HG03432 (cell line): Measurements from ENCODE around the gene RPL12.

Experiments
- ATAC-seq: cut with Tn5 transposase; IDR thresholded peaks from one replicate; pipeline ENCODE4 v1.9.1; 2021; ENCODE audit warnings: mild to moderate bottlenecking, moderate library complexity; ENCODE audit not compliant: unreplicated experiment

Gene RPL12

GRCh38 chr9:127407492-127407843 lies 43.7 kb downstream of the RPL12 start:
- no peak for ATAC-seq

DNA sequence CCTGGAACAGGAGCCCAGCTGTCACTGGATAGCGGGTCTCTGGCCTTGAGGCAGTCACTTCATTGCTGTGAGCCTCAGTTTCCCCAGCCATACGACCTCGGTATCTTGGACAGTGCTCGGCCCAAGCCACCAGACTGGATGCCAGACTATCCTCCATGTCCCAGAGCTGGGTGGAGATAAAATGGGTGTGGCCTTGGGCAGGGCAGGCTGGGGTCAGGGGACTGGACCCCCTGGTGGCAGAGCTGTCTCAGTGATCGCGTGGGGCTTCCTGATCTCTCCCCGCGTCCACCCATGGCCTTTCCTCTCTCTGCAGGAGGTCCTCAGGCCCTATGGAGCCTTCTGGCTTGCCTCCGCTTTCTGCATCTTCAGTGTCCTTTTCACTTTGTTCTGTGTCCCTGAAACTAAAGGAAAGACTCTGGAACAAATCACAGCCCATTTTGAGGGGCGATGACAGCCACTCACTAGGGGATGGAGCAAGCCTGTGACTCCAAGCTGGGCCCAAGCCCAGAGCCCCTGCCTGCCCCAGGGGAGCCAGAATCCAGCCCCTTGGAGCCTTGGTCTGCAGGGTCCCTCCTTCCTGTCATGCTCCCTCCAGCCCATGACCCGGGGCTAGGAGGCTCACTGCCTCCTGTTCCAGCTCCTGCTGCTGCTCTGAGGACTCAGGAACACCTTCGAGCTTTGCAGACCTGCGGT lies 44.3 kb downstream of the RPL12 start:
- ATAC-seq = no peak

GRCh38 chr9:127405344-127406125 lies 45.7 kb downstream of the RPL12 start:
- no peak for ATAC-seq

DNA sequence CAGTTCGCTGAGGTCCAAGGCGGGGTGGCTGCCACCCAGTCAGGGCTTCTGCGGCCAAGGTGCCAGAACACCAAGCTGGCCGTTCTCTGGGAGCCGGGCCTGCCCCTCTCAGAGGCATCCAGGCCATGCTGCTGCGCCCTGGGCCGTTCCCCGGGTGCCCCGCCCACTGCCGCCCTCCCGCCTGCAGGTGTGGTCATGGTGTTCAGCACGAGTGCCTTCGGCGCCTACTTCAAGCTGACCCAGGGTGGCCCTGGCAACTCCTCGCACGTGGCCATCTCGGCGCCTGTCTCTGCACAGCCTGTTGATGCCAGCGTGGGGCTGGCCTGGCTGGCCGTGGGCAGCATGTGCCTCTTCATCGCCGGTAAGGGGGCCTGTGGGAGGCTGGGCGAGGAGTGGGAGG lies 46.6 kb downstream of the RPL12 start:
- ATAC-seq = no peak

DNA sequence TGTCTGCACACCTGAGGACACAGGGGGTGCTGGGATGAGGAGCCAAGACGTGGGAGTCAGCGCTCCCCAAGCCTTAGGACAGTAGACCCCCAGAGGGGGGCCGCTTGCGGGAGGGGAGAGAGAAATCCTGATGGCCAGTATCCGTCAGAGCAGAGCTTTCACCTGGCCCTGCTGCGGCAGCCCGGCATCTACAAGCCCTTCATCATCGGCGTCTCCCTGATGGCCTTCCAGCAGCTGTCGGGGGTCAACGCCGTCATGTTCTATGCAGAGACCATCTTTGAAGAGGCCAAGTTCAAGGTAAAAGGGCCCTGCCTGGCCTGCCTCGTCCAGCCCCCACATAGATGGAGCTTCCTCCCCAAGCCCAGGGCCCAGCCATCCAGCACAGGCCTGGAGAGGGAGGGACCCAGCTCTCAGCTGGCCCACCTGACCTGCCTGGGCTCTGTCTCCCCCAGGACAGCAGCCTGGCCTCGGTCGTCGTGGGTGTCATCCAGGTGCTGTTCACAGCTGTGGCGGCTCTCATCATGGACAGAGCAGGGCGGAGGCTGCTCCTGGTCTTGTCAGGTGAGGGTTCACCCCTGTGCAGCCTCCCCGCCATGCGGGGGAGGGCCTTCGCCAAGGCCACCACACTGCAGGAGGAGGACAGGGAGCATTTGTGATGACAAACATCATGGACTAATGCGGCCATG lies 47.6 kb downstream of the RPL12 start:
- no peak for ATAC-seq

GRCh38 chr9:127402401-127403090 lies 48.7 kb downstream of the RPL12 start:
- ATAC-seq = no peak

DNA sequence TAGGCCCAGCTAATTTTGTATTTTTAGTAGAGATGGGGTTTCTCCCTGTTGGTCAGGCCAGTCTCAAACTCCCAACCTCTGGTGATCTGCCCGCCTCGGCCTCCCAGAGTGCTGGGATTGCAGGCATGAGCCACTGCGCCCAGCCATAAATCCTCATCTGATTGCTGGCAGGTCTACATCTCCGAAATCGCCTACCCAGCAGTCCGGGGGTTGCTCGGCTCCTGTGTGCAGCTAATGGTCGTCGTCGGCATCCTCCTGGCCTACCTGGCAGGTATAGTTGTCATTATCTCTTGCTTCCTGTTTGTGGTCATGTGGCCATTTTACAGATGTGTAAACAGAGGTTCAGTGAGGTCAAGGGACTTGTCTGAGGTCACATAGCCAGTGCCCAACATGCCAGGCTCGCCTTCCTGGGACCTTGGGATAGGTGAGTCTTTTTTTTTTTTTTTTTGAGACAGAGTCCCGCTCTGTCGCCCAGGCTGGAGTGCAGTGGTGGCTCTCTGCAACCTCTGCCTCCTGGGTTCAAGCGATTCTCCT lies 51.4 kb downstream of the RPL12 start:
- ATAC-seq = no peak

- ATAC-seq = no peak
Measured at GRCh38 chr9:127398715-127399400, 52.3 kb downstream of the RPL12 start.

DNA sequence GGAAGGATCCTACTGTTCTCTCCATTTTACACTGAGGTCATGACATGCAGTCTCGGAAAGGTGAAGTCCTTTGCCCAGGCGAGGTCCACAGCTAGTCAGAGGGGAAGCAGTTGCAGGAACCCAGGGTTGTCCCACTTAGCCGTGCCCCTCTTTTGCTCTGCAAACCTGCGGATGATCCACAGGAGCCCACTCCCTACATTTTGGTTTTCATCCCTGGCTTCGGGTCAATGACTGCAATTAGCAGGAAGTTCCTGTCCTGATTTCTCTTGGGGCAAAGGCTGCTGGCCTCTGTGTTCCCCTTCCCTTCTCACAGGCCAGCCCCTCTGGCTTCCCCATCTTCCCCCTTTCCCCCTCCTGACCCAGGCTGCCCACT lies 52.9 kb downstream of the RPL12 start:
- no peak for ATAC-seq
